GM19239 (cell line): ENCODE results near the gene DGKA.

Source experiments
- DNase-seq: peaks from one replicate; pipeline ENCODE4 v3.0.0; 2011; ENCODE audit warnings: low spot score; ENCODE audit not compliant: insufficient read length
- FAIRE-seq: peaks from 2 replicates; lab custom pipeline; 2011; peaks lifted over from hg19 to GRCh38; lab: Jason Lieb, UNC

Gene DGKA

GRCh38 chr12:55929306-55929791 lies 1.6 kb upstream of the DGKA start:
- FAIRE-seq: peak; percentile 72
- peak; percentile 70 for DNase-seq

GRCh38 chr12:55931317-55931779 lies 386 bp downstream of the DGKA start:
- peak; percentile 64 for FAIRE-seq
- DNase-seq: no peak

- FAIRE-seq (no peak), DNase-seq (no peak)
Measured at GRCh38 chr12:55931780-55932550, 1.0 kb downstream of the DGKA start.

- FAIRE-seq (peak; percentile 14), DNase-seq (no peak)
Measured at GRCh38 chr12:55932551-55932910, 1.6 kb downstream of the DGKA start.

- FAIRE-seq: no peak
- no peak for DNase-seq
Measured at GRCh38 chr12:55933169-55933798, 2.3 kb downstream of the DGKA start.

GRCh38 chr12:55933799-55934742 lies 3.1 kb downstream of the DGKA start:
- FAIRE-seq (no peak), DNase-seq (no peak)

GRCh38 chr12:55934773-55935172 lies 3.8 kb downstream of the DGKA start:
- DNase-seq (no peak), FAIRE-seq (no peak)

GRCh38 chr12:55935738-55936151 lies 4.8 kb downstream of the DGKA start:
- FAIRE-seq (no peak), DNase-seq (no peak)

GRCh38 chr12:55937981-55938380 lies 7.0 kb downstream of the DGKA start:
- no peak for DNase-seq

GRCh38 chr12:55938826-55939501 lies 8.0 kb downstream of the DGKA start:
- DNase-seq (no peak), FAIRE-seq (no peak)

More at GRCh38 chr12:55937981-55938380, 7.0 kb downstream of the DGKA start:
- FAIRE-seq: no peak

- FAIRE-seq: peak; percentile 95
- peak; percentile 82 for DNase-seq
Measured at GRCh38 chr12:55940065-55940732, 9.2 kb downstream of the DGKA start.

GRCh38 chr12:55942055-55942454 lies 11.1 kb downstream of the DGKA start:
- FAIRE-seq (no peak), DNase-seq (no peak)

- no peak for DNase-seq
- no peak for FAIRE-seq
Measured at GRCh38 chr12:55942577-55943136, 11.7 kb downstream of the DGKA start.

GRCh38 chr12:55946553-55946952 lies 15.6 kb downstream of the DGKA start:
- no peak for DNase-seq
- no peak for FAIRE-seq

- FAIRE-seq: no peak
- DNase-seq: no peak
Measured at GRCh38 chr12:55955344-55955743, 24.4 kb downstream of the DGKA start.

GRCh38 chr12:55955800-55956508 lies 25.0 kb downstream of the DGKA start:
- FAIRE-seq (no peak), DNase-seq (no peak)

- FAIRE-seq (no peak), DNase-seq (no peak)
Measured at GRCh38 chr12:55957106-55957859, 26.3 kb downstream of the DGKA start.

GRCh38 chr12:55963760-55964159 lies 32.8 kb downstream of the DGKA start:
- FAIRE-seq (no peak), DNase-seq (no peak)
